Left lung (tissue), 10 donors: ENCODE data around the gene RBMS3. TPM values are rescaled to one million over a fixed set of nuclear protein-coding genes. Genes with fewer than 3 reads are reported as not detected.

Experiments used
- ATAC-seq: fragments of 200-7000 bp; cut with Tn5 transposase; one replicate; pipeline ENCODE4 v1.9.1; 2020; ENCODE audit warnings: moderate library complexity
- DNase-seq, 4 donors: peaks; one replicate each; pipeline ENCODE4 v3.0.0-alpha.2; 2013 to 2020
- H3K27ac ChIP-seq, 2 donors: fragments of 200-600 bp; sonication (generic) in 1 of 2; one replicate each; pipeline versions ENCODE4 v1.5.0 to v1.8.0; 2020 to 2021
- H3K27me3 ChIP-seq, 2 donors: fragments of 200-600 bp; sonication (generic) in 1 of 2; one replicate each; pipeline versions ENCODE4 v1.5.0 to v1.8.0; 2020 to 2021
- H3K36me3 ChIP-seq, 2 donors: fragments of 200-600 bp; sonication (generic) in 1 of 2; one replicate each; pipeline versions ENCODE4 v1.5.0 to v1.8.0; 2020 to 2021
- H3K4me1 ChIP-seq, 2 donors: fragments of 200-600 bp; one replicate each; pipeline ENCODE4 v1.8.0; 2021
- H3K4me3 ChIP-seq, 2 donors: fragments of 200-600 bp; sonication (generic) in 1 of 2; one replicate each; pipeline versions ENCODE4 v1.5.0 to v1.8.0; 2020 to 2021; ENCODE audit warnings: mild to moderate bottlenecking in 1 of 2
- H3K9me3 ChIP-seq, 2 donors: fragments of 200-600 bp; sonication (generic) in 1 of 2; one replicate each; pipeline versions ENCODE4 v1.5.0 to v1.8.0; 2020 to 2021
- intact Hi-C, 2 donors: fragments of 100-400 bp; cut with DNase I; formaldehyde crosslinking; loops; one replicate each; pipeline versions ENCODE4 v1.11.2 to v1.14.2; 2022
- polyA plus RNA-seq, 6 donors: library from polyadenylated mRNA; unstranded; fragments of 120-200 nt; gene quantifications; one replicate each; pipeline ENCODE4 v1.2.1, GENCODE V29; 2013; ENCODE audit not compliant: insufficient read length in 6 of 6
- total RNA-seq, 2 donors: library from RNA; stranded (reverse); fragmentation: NEBNext Ultra II Directional; extraction: Animal tissue kit (Norgen Biotek cat#: 25700); gene quantifications; one replicate each; pipeline ENCODE4 v1.2.1, GENCODE V29; 2021
- TF ChIP-seq, protein P1 (sequence below), 2 donors: fragments of 200-600 bp; sonication (generic) in 1 of 2; IDR thresholded peaks; one replicate each; pipeline versions ENCODE4 v1.5.0 to v1.8.0; 2021; ENCODE audit warnings: antibody characterized with exemption in 2 of 2
- donor health status: DM: no; HTN: yes; CAD: no.
- donor health status: DM: no; HTN: no; CAD: no.

The RBMS3 gene
- total and polyA plus RNA-seq, 8 donors: 27.1 to 51.6 (median 37.6) TPM

DNA sequence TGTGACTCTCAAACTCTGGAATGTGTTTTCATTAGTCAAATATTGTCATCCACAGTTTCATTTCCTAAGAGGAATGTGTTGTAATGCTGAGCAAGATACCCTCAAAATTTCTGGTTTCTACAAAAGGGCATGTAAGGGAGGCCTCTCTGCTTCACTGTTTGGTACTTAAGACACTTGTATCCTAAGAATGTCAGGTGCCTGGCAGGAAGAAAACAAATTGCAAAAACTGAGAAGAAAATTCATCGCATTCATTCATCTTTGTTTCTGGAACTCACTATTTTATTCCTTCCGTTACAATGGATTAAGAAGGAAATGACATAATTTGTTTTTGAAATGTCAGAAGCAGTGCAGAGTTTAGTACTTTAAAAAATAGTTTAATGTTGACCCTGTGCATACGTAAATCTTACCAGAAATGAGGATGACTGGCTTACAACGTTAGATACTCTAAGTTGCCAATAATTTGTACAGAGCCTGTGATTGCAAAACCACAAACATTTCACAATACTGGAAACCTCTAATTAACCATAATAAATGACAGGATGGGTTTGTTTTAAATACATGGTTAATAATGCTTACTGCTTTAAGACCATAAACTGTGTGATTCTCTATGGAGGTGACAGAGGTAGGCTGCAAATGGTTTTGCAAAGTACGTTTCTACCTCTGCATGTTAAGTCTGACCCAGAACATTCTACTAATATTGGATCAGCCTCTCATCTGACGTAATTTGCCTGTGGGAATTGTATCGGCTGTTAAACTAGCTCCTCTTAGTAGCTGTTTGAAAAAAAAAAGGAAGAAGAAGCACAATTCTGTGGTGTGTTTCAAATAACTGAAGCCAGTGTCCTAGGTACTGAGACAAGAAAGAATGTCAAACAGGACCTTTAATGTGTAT, 477.8 kb downstream of the RBMS3 start:
- intact Hi-C loops: no loop called here
- TF ChIP-seq, protein P1, sequence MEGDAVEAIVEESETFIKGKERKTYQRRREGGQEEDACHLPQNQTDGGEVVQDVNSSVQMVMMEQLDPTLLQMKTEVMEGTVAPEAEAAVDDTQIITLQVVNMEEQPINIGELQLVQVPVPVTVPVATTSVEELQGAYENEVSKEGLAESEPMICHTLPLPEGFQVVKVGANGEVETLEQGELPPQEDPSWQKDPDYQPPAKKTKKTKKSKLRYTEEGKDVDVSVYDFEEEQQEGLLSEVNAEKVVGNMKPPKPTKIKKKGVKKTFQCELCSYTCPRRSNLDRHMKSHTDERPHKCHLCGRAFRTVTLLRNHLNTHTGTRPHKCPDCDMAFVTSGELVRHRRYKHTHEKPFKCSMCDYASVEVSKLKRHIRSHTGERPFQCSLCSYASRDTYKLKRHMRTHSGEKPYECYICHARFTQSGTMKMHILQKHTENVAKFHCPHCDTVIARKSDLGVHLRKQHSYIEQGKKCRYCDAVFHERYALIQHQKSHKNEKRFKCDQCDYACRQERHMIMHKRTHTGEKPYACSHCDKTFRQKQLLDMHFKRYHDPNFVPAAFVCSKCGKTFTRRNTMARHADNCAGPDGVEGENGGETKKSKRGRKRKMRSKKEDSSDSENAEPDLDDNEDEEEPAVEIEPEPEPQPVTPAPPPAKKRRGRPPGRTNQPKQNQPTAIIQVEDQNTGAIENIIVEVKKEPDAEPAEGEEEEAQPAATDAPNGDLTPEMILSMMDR (IDR thresholded peaks at IDR 0.05): no peak
- Histone ChIP-seq H3K4me1 (peaks cover 19 to 40% of the 10 kb centered on the region in 2 donors), H3K9me3 (no peaks in the 10 kb centered on the region), H3K4me3 (no peak overlapping the region), H3K27me3 (no peaks in the 10 kb centered on the region), H3K27ac (peak overlapping the region; percentile 67 to 69), H3K36me3 (no peaks in the 10 kb centered on the region)
- DNase-seq: peak in 2 of 4 donors; percentile 74 to 76
- peak; percentile 58 for ATAC-seq

DNA sequence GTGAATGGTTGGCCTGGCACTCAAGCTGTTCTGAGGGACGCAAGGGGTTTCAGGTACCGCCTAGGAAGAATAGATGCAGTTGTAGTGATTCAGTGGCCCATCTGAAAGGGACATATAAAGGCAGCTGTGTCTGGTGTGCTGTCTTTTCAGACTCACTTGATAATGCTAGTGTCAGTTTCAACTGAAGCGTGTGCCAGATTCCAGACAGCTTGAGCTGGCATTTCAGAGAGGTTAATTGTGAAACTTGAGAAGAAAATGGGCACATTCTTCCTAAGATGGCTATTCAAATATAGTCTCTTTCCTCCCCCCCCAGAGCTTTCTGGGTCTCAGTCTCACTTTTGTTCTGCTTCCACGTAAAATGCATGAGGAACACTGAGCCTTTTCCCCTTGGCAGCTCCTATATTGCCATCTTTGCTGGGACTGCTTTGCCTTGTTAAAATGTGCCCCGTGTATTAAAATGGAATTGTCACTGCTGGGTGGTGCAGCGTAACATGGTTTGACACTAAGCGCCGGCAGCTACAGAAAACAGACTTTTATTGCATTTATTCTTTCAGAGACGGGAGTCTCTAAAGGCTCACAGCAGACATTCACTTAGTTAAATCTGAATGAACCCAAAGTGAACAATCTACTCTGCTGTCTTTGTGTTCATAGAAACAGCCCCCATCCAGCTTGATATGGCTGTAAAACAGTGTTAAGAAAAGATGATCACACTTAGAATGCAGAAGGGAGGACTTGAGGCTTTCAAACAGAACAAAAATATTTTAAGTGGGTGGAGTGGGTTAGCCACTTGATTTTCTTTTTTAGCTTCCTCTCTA, 478.7 kb downstream of the RBMS3 start:
- DNase-seq: no peak
- H3K4me1 ChIP-seq: peaks cover 19 to 45% of the 10 kb centered on the region in 2 donors
- H3K4me3 ChIP-seq: no peak overlapping the region
- H3K27me3 ChIP-seq: no peaks in the 10 kb centered on the region
- TF ChIP-seq, protein P1 (IDR thresholded peaks at IDR 0.05): no peak
- H3K9me3 ChIP-seq: no peaks in the 10 kb centered on the region
- intact Hi-C loops: no loop called here
- ATAC-seq: peak; percentile 42
- peak overlapping the region; percentile 67 to 69 for H3K27ac ChIP-seq
- no peaks in the 10 kb centered on the region for H3K36me3 ChIP-seq

DNA sequence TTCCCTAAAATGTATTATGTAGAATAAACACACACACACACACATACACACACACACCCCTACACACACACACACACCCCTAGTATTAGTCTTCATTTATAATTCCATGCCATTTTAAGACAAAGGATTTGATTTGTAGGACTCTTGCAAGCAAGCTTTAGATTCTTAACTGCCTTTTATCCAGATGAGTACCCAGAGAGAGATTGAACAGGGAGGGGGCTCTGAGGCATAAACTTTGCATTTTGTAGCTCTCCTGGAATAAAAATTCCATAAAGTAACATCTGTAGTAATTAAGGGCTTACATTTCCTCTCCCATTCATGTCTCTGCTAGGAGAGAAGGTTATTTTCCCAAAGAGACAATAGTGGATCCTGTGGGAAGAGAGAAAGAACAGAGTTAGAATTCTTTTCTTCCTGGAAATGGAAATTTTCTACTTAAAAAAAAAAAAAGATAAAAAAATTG, 479.4 kb downstream of the RBMS3 start:
- no peak overlapping the region for H3K27ac ChIP-seq
- intact Hi-C loops: no loop called here
- no peaks in the 10 kb centered on the region for H3K9me3 ChIP-seq
- TF ChIP-seq, protein P1 (IDR thresholded peaks at IDR 0.05): no peak
- peaks cover 19 to 49% of the 10 kb centered on the region in 2 donors for H3K4me1 ChIP-seq
- ATAC-seq: no peak
- DNase-seq: no peak
- H3K36me3 ChIP-seq: no peaks in the 10 kb centered on the region
- H3K27me3 ChIP-seq: no peaks in the 10 kb centered on the region
- no peak overlapping the region for H3K4me3 ChIP-seq

DNA sequence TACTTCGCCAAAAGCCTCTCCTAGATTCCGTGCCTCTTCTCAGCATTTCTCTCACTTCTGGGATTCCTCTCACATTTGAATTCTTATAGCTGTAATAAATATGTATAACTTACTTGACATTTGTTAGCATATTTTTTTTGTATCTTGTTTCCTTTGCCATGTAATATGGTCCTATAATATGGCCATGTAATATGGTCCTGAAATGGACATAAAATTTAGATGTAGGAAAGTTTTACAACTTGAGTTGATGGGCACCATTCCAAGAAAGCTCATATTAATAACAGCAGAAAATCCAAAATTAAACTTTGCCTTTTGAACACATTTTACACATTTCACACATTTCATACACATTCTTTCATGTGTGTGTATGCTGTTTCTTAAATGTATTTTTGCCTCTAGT, 480.6 kb downstream of the RBMS3 start:
- H3K4me1 ChIP-seq: peaks cover 19 to 49% of the 10 kb centered on the region in 2 donors
- no peaks in the 10 kb centered on the region for H3K27me3 ChIP-seq
- intact Hi-C loops: no loop called here
- TF ChIP-seq, protein P1 (IDR thresholded peaks at IDR 0.05): no peak
- DNase-seq: no peak
- no peaks in the 10 kb centered on the region for H3K9me3 ChIP-seq
- H3K4me3 ChIP-seq: no peak overlapping the region
- ATAC-seq: no peak
- H3K27ac ChIP-seq: peak overlapping the region in 1 of 2 donors; percentile 30
- no peaks in the 10 kb centered on the region for H3K36me3 ChIP-seq

DNA sequence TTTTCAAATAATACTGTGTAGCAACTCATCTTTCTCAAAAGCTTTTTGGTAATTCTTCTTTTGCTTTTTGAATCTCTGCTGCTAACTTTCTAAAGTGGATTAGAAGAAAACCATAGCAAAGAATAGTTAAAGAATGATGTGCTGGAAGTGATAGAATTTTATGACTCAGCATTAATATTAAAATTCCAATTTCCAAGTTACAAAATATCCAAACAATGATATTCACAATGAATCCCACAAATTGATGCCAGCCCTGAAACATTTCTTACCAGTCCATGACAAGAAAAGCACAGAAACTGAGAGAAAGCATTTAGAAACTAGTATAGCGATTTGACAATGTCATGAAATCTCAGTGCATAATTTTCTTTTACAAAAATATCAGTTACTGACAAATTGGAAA, 482.2 kb downstream of the RBMS3 start:
- intact Hi-C loops: no loop called here
- no peak for ATAC-seq
- Histone ChIP-seq H3K27ac (no peak overlapping the region), H3K27me3 (no peaks in the 10 kb centered on the region), H3K4me1 (peaks cover 17 to 39% of the 10 kb centered on the region in 2 donors), H3K4me3 (no peak overlapping the region), H3K36me3 (no peaks in the 10 kb centered on the region), H3K9me3 (no peaks in the 10 kb centered on the region)
- TF ChIP-seq, protein P1 (IDR thresholded peaks at IDR 0.05): no peak
- no peak for DNase-seq
